Activated CD4-positive, alpha-beta T cell treated with anti-CD3 and anti-CD28 coated beads, Interleukin-2, amount 10 ng/mL, durations not matched to agents 24 days and 14 days (primary cell): ENCODE measurements around the gene SF3A2. TPM values are rescaled to one million over a fixed set of nuclear protein-coding genes. Genes with fewer than 3 reads are reported as not detected.

Source experiments
- DNase-seq: peaks from one replicate; pipeline ENCODE4 v3.0.0; 2022
- H3K27ac Mint-ChIP-seq: one replicate; pipeline ENCODE4 v1.8.0; 2022; ENCODE audit warnings: mild to moderate bottlenecking, mixed read lengths
- H3K27me3 Mint-ChIP-seq: one replicate; pipeline ENCODE4 v1.8.0; 2022; ENCODE audit warnings: mixed read lengths
- H3K36me3 Mint-ChIP-seq: one replicate; pipeline ENCODE4 v1.8.0; 2022; ENCODE audit warnings: low read depth, mild to moderate bottlenecking, mixed read lengths
- H3K4me1 Mint-ChIP-seq: one replicate; pipeline ENCODE4 v1.8.0; 2021; ENCODE audit warnings: mixed read lengths
- H3K4me3 Mint-ChIP-seq: one replicate; pipeline ENCODE4 v1.8.0; 2022; ENCODE audit warnings: mild to moderate bottlenecking, moderate library complexity, mixed read lengths
- H3K9me3 Mint-ChIP-seq: one replicate; pipeline ENCODE4 v1.8.0; 2021; ENCODE audit warnings: mixed read lengths
- intact Hi-C: fragments of 100-400 bp; cut with micrococcal nuclease; formaldehyde crosslinking; loops from one replicate; pipeline ENCODE4 v1.15.1; 2023
- total RNA-seq: library from RNA; stranded (reverse); gene quantifications from 2 replicates; pipeline ENCODE4 v1.2.3, GENCODE V29; 2022

The SF3A2 gene
- total RNA-seq, 1 donor from 2014 or later = 159 TPM

GRCh38 chr19:2226840-2227360 lies 9.7 kb upstream of the SF3A2 start:
- Mint-ChIP-seq H3K4me3 (no peak overlapping the region), H3K9me3 (no peaks in the 10 kb centered on the region), H3K4me1 (peaks cover 2% of the 10 kb centered on the region), H3K36me3 (peaks cover 45% of the 10 kb centered on the region), H3K27me3 (no peaks in the 10 kb centered on the region), H3K27ac (no peak overlapping the region)
- intact Hi-C loops = no loop called here
- no peak for DNase-seq

DNA sequence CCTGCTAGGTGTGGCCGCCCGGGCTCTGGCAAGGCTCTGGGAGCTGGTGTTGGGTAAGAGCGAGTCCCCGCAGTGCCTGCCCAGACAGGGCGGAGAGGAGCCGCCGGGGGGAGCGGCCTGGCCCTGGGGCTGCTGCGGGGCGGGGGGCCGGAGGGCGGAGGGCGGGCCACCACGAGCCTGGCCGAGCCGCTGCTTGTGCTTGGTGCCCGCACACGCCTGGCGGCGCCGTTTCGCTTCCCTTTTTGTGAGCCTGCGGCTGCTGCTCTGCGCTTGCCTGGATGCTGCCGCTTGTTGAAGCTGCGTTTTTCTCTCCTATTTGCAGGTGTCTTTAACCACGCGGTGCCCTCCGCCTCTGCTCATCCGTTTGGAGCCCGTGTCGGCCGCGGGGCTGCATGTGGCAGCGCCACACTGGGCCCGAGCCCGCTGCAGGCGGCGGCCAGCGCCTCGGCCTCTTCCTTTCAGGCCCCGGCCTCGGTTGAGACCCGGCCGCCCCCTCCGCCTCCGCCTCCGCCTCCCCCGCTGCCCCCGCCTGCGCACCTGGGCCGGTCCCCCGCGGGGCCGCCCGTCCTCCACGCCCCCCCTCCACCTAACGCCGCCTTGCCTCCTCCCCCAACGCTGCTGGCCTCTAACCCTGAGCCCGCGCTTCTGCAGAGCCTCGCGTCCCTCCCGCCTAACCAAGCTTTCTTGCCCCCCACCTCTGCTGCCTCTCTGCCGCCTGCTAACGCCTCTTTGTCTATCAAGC lies 9.0 kb upstream of the SF3A2 start:
- no peak overlapping the region for H3K27ac Mint-ChIP-seq
- intact Hi-C loops = no loop called here
- H3K36me3 Mint-ChIP-seq = peaks cover 44% of the 10 kb centered on the region

DNA sequence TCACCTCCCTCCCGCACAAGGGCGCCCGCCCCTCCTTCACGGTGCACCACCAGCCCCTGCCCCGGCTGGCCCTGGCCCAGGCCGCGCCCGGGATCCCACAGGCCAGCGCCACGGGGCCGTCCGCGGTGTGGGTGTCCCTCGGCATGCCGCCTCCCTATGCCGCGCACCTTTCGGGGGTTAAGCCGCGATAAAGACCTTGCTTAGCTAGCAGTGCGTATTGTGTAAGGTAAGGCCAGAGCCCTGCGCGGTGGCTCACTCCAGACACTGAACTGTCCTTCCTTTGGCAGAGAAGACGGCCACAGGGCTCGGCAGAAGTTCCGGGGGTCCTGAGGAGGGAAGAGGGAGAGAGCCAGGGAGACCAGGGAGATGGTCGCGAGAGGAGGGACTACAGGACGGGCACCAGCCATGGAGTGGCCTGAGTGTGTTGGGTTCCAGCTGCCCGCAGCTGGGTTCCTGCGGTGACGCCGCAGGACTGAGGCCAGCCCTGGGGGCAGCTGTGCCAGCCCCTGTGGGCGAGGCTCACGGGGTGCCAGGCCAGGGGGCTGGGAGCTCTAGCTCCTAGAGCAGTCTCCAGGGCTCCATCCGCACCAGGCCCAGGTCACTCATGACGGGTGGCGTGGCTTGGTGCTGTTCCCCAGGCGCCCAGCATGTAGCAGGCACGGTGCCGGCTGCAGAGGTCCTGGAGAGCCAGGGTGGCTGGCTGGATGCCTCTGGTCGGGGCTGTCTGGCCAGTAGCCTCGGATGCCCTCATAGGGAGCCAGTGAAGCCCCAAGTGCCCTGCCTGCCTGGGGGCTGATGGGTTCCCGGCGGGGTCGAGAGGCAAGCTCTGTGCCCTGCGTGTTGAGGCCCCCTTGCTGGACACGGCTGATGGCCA lies 8.2 kb upstream of the SF3A2 start:
- peaks cover 2% of the 10 kb centered on the region for H3K4me1 Mint-ChIP-seq
- H3K36me3 Mint-ChIP-seq = peaks cover 48% of the 10 kb centered on the region
- no peak overlapping the region for H3K27ac Mint-ChIP-seq

More for the DNA sequence above, 9.0 kb upstream of the SF3A2 start:
- no peaks in the 10 kb centered on the region for H3K27me3 Mint-ChIP-seq
- H3K4me3 Mint-ChIP-seq = no peak overlapping the region
- peaks cover 2% of the 10 kb centered on the region for H3K4me1 Mint-ChIP-seq
- no peaks in the 10 kb centered on the region for H3K9me3 Mint-ChIP-seq
- DNase-seq = no peak

GRCh38 chr19:2229103-2230032 lies 7.3 kb upstream of the SF3A2 start:
- intact Hi-C loops = no loop called here
- peaks cover 4% of the 10 kb centered on the region for H3K4me1 Mint-ChIP-seq
- no peaks in the 10 kb centered on the region for H3K27me3 Mint-ChIP-seq
- no peak overlapping the region for H3K27ac Mint-ChIP-seq
- no peak overlapping the region for H3K4me3 Mint-ChIP-seq
- peaks cover 48% of the 10 kb centered on the region for H3K36me3 Mint-ChIP-seq
- no peak for DNase-seq
- no peaks in the 10 kb centered on the region for H3K9me3 Mint-ChIP-seq

More for the DNA sequence above, 8.2 kb upstream of the SF3A2 start:
- intact Hi-C loops = no loop called here
- Mint-ChIP-seq H3K4me3 (no peak overlapping the region), H3K9me3 (no peaks in the 10 kb centered on the region), H3K27me3 (no peaks in the 10 kb centered on the region)
- DNase-seq = no peak

- no peak for DNase-seq
- H3K4me1 Mint-ChIP-seq = peaks cover 9% of the 10 kb centered on the region
- peaks cover 45% of the 10 kb centered on the region for H3K36me3 Mint-ChIP-seq
- H3K4me3 Mint-ChIP-seq = no peak overlapping the region
- intact Hi-C loops = no loop called here
- peak overlapping the region; percentile 8 for H3K27ac Mint-ChIP-seq
- no peaks in the 10 kb centered on the region for H3K27me3 Mint-ChIP-seq
- H3K9me3 Mint-ChIP-seq = no peaks in the 10 kb centered on the region
Observed at GRCh38 chr19:2230033-2230531, 6.5 kb upstream of the SF3A2 start.

GRCh38 chr19:2230807-2231533 lies 5.7 kb upstream of the SF3A2 start:
- Mint-ChIP-seq H3K4me1 (peaks cover 12% of the 10 kb centered on the region), H3K27ac (no peak overlapping the region), H3K9me3 (no peaks in the 10 kb centered on the region), H3K27me3 (no peaks in the 10 kb centered on the region), H3K4me3 (no peak overlapping the region), H3K36me3 (peaks cover 42% of the 10 kb centered on the region)
- no peak for DNase-seq
- intact Hi-C loops = no loop called here

- H3K27ac Mint-ChIP-seq = peak overlapping the region; percentile 15
- H3K4me3 Mint-ChIP-seq = no peak overlapping the region
- peaks cover 47% of the 10 kb centered on the region for H3K36me3 Mint-ChIP-seq
- H3K27me3 Mint-ChIP-seq = peaks cover 2% of the 10 kb centered on the region
- peaks cover 18% of the 10 kb centered on the region for H3K4me1 Mint-ChIP-seq
- no peaks in the 10 kb centered on the region for H3K9me3 Mint-ChIP-seq
- intact Hi-C loops = no loop called here
- DNase-seq = no peak
Observed at GRCh38 chr19:2231621-2232221, 4.9 kb upstream of the SF3A2 start.

DNA sequence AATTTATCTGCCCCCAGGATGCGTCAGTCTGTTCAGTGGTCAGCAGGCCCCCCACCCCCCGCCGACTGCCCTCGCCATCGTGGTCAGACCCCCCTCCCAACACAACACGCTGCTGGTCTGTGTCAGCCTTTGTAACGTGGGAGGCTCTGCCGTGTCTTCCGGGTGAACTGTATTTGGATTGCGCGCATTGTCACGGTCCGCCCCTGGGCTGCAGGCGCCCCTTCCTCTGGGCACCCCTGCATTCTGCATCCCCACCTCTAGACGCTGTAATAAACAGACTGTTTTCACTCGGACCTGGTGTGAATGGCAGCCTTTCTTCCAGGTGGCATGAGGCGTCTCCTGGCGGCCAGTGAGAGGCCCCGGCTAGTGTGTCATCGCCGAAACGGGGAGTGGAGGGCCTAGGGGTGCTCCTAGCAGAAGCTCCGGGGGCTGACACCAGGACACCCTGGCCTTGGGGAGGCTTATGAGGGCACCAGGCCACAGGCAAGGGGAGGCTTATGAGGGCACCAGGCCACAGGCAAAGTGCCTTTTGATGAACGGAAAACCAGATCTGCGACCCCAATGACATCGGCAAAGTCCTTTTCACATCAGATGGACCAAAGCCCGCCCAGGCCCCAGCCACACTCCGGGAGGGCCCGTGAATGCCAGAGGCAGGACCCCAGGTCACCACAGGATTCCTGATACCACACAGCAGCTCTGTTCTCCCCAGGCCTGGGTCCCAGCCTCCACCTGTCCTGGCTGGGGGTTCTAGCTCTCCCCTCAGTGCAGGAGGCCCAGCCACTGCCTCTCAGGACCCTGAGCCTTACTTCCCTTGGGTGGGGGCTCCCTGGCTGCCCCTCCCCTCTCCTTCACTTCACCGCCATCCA lies 4.1 kb upstream of the SF3A2 start:
- no peak for DNase-seq
- H3K27me3 Mint-ChIP-seq = peaks cover 2% of the 10 kb centered on the region
- H3K4me1 Mint-ChIP-seq = peaks cover 19% of the 10 kb centered on the region
- H3K36me3 Mint-ChIP-seq = peaks cover 48% of the 10 kb centered on the region
- H3K9me3 Mint-ChIP-seq = no peaks in the 10 kb centered on the region
- intact Hi-C loops = no loop called here
- peak overlapping the region; percentile 1 for H3K27ac Mint-ChIP-seq
- no peak overlapping the region for H3K4me3 Mint-ChIP-seq

GRCh38 chr19:2233601-2234280 lies 2.9 kb upstream of the SF3A2 start:
- DNase-seq = no peak
- Mint-ChIP-seq H3K4me1 (peaks cover 31% of the 10 kb centered on the region), H3K27ac (no peak overlapping the region), H3K9me3 (no peaks in the 10 kb centered on the region), H3K27me3 (peaks cover 2% of the 10 kb centered on the region), H3K36me3 (peaks cover 55% of the 10 kb centered on the region), H3K4me3 (peak overlapping the region; percentile 2)
- intact Hi-C loops = no loop called here

- peak overlapping the region; percentile 100 for H3K4me3 Mint-ChIP-seq
- intact Hi-C loops = loop anchor here (5.0 kb wide), 1 partner anchor 68 kb away; no protein-coding TSS in a partner anchor
- H3K4me1 Mint-ChIP-seq = peaks cover 40% of the 10 kb centered on the region
- H3K36me3 Mint-ChIP-seq = peaks cover 53% of the 10 kb centered on the region
- H3K9me3 Mint-ChIP-seq = no peaks in the 10 kb centered on the region
- H3K27ac Mint-ChIP-seq = peak overlapping the region; percentile 94
- peaks cover 2% of the 10 kb centered on the region for H3K27me3 Mint-ChIP-seq
- no peak for DNase-seq
Observed at GRCh38 chr19:2234996-2235380, 1.6 kb upstream of the SF3A2 start.

- H3K27ac Mint-ChIP-seq = peak overlapping the region; percentile 94
- peaks cover 45% of the 10 kb centered on the region for H3K4me1 Mint-ChIP-seq
- intact Hi-C loops = loop anchor here (1.0 to 5.0 kb wide), 6 partner anchors 34 to 156 kb away; partner anchors contain the start of gene AP3D1
- H3K27me3 Mint-ChIP-seq = peaks cover 2% of the 10 kb centered on the region
- H3K4me3 Mint-ChIP-seq = peak overlapping the region; percentile 100
- H3K9me3 Mint-ChIP-seq = no peaks in the 10 kb centered on the region
- H3K36me3 Mint-ChIP-seq = peaks cover 54% of the 10 kb centered on the region
- no peak for DNase-seq
Observed at GRCh38 chr19:2235381-2236063, 1.1 kb upstream of the SF3A2 start.
